ENCODE results near the gene ACADM.

- TF ChIP-seq POLR2AphosphoS5 (IDR thresholded peaks at IDR 0.05) (no peak), EP300 (IDR thresholded peaks at IDR 0.05) (no peak)
Measured at GRCh38 chr1:75785320-75785982, 60.9 kb downstream of the ACADM start.

All from esophagus muscularis mucosa (tissue), 3 donors.